Keratinocyte (primary cell): Measurements from ENCODE around the gene OSMR. TPM values are rescaled to one million over a fixed set of nuclear protein-coding genes. Genes with fewer than 3 reads are reported as not detected.

Experiments used
- DNase-seq: peaks from one replicate; pipeline ENCODE4 v3.0.0-alpha.2; 2011; ENCODE audit warnings: low read depth, missing footprints, low spot score
- FAIRE-seq: peaks from 2 replicates; lab custom pipeline; 2011; peaks lifted over from hg19 to GRCh38; lab: Jason Lieb, UNC
- H2AFZ ChIP-seq: 2 replicates; pipeline ENCODE4 v1.6.0; 2012; ENCODE audit warnings: low read length, control low read depth, inconsistent platforms; ENCODE audit not compliant: control insufficient read depth
- H3K27ac ChIP-seq: 2 replicates; pipeline ENCODE4 v1.5.1; 2011; ENCODE audit warnings: low read length; ENCODE audit not compliant: control insufficient read depth, insufficient read depth
- H3K27me3 ChIP-seq: 3 replicates; pipeline ENCODE4 v1.6.0; 2011; ENCODE audit warnings: low read length; ENCODE audit not compliant: control insufficient read depth, insufficient read depth; ENCODE audit errors: extremely low read depth
- H3K36me3 ChIP-seq, 2 experiments: 2 replicates in 1 of 2; 3 replicates in 1 of 2; pipeline ENCODE4 v1.5.1; 2011; ENCODE audit warnings: low read length in 2 of 2, mild to moderate bottlenecking in 1 of 2; ENCODE audit not compliant: control insufficient read depth in 2 of 2, insufficient read depth in 2 of 2; ENCODE audit errors: extremely low read depth in 1 of 2
- H3K4me1 ChIP-seq: 3 replicates; pipeline ENCODE4 v1.5.1; 2011; ENCODE audit warnings: low read length; ENCODE audit not compliant: control insufficient read depth, insufficient read depth; ENCODE audit errors: extremely low read depth
- H3K4me2 ChIP-seq: 3 replicates; pipeline ENCODE4 v1.6.0; 2011; ENCODE audit warnings: low read depth, low read length; ENCODE audit not compliant: control insufficient read depth, insufficient read depth; ENCODE audit errors: extremely low read depth
- H3K4me3 ChIP-seq, 3 experiments: fragments of 200-600 bp in 1 of 3; sonication (generic) in 1 of 3; 2 replicates in 2 of 3; 3 replicates in 1 of 3; pipeline ENCODE4 v1.5.1; 2011 to 2016; ENCODE audit warnings: low read length in 3 of 3, mild to moderate bottlenecking in 3 of 3, control low read depth in 2 of 3, inconsistent platforms in 1 of 3, low read depth in 1 of 3, mixed read lengths in 1 of 3, mixed run types in 1 of 3, moderate library complexity in 1 of 3; ENCODE audit not compliant: control insufficient read depth in 2 of 3, insufficient read depth in 2 of 3; ENCODE audit errors: extremely low read depth in 1 of 3
- H3K79me2 ChIP-seq: 2 replicates; pipeline ENCODE4 v1.6.0; 2012; ENCODE audit warnings: low read length; ENCODE audit not compliant: control insufficient read depth, insufficient read depth
- H3K9ac ChIP-seq: 3 replicates; pipeline ENCODE4 v1.6.0; 2011; ENCODE audit warnings: low read length; ENCODE audit not compliant: control insufficient read depth, insufficient read depth; ENCODE audit errors: extremely low read depth
- H3K9me1 ChIP-seq: 3 replicates; pipeline ENCODE4 v1.6.0; 2011; ENCODE audit warnings: low read length; ENCODE audit not compliant: control insufficient read depth, insufficient read depth; ENCODE audit errors: extremely low read depth
- H3K9me3 ChIP-seq: 2 replicates; pipeline ENCODE4 v1.5.1; 2012; ENCODE audit warnings: low read depth, low read length; ENCODE audit not compliant: control insufficient read depth
- H4K20me1 ChIP-seq: 3 replicates; pipeline ENCODE4 v1.6.0; 2011; ENCODE audit warnings: low read length; ENCODE audit not compliant: control insufficient read depth, insufficient read depth; ENCODE audit errors: extremely low read depth
- EZH2 ChIP-seq: IDR thresholded peaks from one replicate; pipeline ENCODE4 v1.6.1; 2012; ENCODE audit warnings: inconsistent platforms, mild to moderate bottlenecking, low read length, moderate library complexity
- dilution Hi-C: fragments of 300-500 bp; cut with MboI; formaldehyde crosslinking; loops from one replicate; pipeline ENCODE4 v1.7.0; 2020; ENCODE audit warnings: low sequenced_read_pairs; ENCODE audit not compliant: extremely low pct_ligation_motif_present
- polyA plus RNA-seq, 5 experiments: library from polyadenylated mRNA; depleted of rRNA in 3 of 5; stranded (reverse) in 3 of 5; stranded (forward) in 1 of 5; unstranded in 1 of 5; fragments of >200 nt; gene quantifications; 1 replicate in 1 of 5; 2 replicates in 3 of 5; 3 replicates in 1 of 5; pipeline versions ENCODE4 v1.2.1 to v1.2.3, GENCODE V29; 2011 to 2012; ENCODE audit warnings: missing spikeins in 2 of 5, low read depth in 1 of 5, low replicate concordance in 1 of 5
- TF ChIP-seq, protein P1 (sequence below), 3 experiments: IDR thresholded peaks in 1 of 3; conservative IDR thresholded peaks in 1 of 3; optimal IDR thresholded peaks in 1 of 3; 2 replicates in 2 of 3; 3 replicates in 1 of 3; pipeline versions ENCODE3 to v1.5.1; 2011; ENCODE audit warnings: low read length in 3 of 3, mild to moderate bottlenecking in 3 of 3, moderate library complexity in 2 of 3, control low read depth in 1 of 3, inconsistent platforms in 1 of 3; ENCODE audit not compliant: insufficient read depth in 2 of 3; ENCODE audit errors: extremely low read depth in 1 of 3

The OSMR gene
- polyA plus RNA-seq, 1 donor (not counting 4 experiments of a cell fraction or from before 2014, with no cell fraction given), result 43.8 TPM

GRCh38 chr5:38927470-38927869, 81.7 kb downstream of the OSMR start:
- no peaks in the 10 kb centered on the region for H3K79me2 ChIP-seq
- H3K36me3 ChIP-seq, result peaks cover 24 to 26% of the 10 kb centered on the region in 2 experiments
- TF ChIP-seq EZH2, result no peak
- TF ChIP-seq, protein P1, sequence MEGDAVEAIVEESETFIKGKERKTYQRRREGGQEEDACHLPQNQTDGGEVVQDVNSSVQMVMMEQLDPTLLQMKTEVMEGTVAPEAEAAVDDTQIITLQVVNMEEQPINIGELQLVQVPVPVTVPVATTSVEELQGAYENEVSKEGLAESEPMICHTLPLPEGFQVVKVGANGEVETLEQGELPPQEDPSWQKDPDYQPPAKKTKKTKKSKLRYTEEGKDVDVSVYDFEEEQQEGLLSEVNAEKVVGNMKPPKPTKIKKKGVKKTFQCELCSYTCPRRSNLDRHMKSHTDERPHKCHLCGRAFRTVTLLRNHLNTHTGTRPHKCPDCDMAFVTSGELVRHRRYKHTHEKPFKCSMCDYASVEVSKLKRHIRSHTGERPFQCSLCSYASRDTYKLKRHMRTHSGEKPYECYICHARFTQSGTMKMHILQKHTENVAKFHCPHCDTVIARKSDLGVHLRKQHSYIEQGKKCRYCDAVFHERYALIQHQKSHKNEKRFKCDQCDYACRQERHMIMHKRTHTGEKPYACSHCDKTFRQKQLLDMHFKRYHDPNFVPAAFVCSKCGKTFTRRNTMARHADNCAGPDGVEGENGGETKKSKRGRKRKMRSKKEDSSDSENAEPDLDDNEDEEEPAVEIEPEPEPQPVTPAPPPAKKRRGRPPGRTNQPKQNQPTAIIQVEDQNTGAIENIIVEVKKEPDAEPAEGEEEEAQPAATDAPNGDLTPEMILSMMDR (optimal IDR thresholded peaks at IDR 0.05 in 1 of 3, IDR thresholded peaks at IDR 0.05 in 1 of 3, conservative IDR thresholded peaks at IDR 0.05 in 1 of 3; ENCODE audit: extremely low read depth in 1 of 3, insufficient read depth in 2 of 3, low read length in 3 of 3), result no peak

GRCh38 chr5:38929838-38930237, 84.0 kb downstream of the OSMR start:
- no peaks in the 10 kb centered on the region for H4K20me1 ChIP-seq
- no peak overlapping the region for H3K4me2 ChIP-seq
- H3K79me2 ChIP-seq, result no peaks in the 10 kb centered on the region
- dilution Hi-C loops, result no loop called here
- DNase-seq (no peak), FAIRE-seq (no peak)
- no peaks in the 10 kb centered on the region for H3K4me1 ChIP-seq
- H3K9me3 ChIP-seq, result no peaks in the 10 kb centered on the region
- H3K27me3 ChIP-seq, result no peaks in the 10 kb centered on the region
- H3K4me3 ChIP-seq, result no peak overlapping the region
- H3K9ac ChIP-seq, result no peak overlapping the region
- TF ChIP-seq EZH2, result no peak
- TF ChIP-seq, protein P1 (optimal IDR thresholded peaks at IDR 0.05 in 1 of 3, IDR thresholded peaks at IDR 0.05 in 1 of 3, conservative IDR thresholded peaks at IDR 0.05 in 1 of 3; ENCODE audit: extremely low read depth in 1 of 3, insufficient read depth in 2 of 3, low read length in 3 of 3), result no peak
- no peaks in the 10 kb centered on the region for H3K9me1 ChIP-seq
- H2AFZ ChIP-seq, result no peak overlapping the region
- H3K27ac ChIP-seq, result no peak overlapping the region
- H3K36me3 ChIP-seq, result peaks cover 21 to 32% of the 10 kb centered on the region in 2 experiments

More at GRCh38 chr5:38927470-38927869, 81.7 kb downstream of the OSMR start:
- Histone ChIP-seq H3K9me3 (no peaks in the 10 kb centered on the region), H3K9ac (no peak overlapping the region), H3K4me1 (no peaks in the 10 kb centered on the region), H3K4me3 (no peak overlapping the region), H3K27ac (no peak overlapping the region), H3K4me2 (no peak overlapping the region), H3K9me1 (no peaks in the 10 kb centered on the region), H2AFZ (no peak overlapping the region), H3K27me3 (no peaks in the 10 kb centered on the region), H4K20me1 (no peaks in the 10 kb centered on the region)
- dilution Hi-C loops, result no loop called here
- DNase-seq (no peak), FAIRE-seq (no peak)
